GM03348 (cell line): Measurements from ENCODE around the gene BTF3L4.
A peak's percentile ranks its signal among the peaks of the same experiment; 100 is the strongest.
"Not testable (repeated sequence)": the region's sequence is repeated elsewhere in the genome, so short reads cannot be mapped to it uniquely, and the experiment has no call there.

Experiments used
- DNase-seq: peaks from one replicate; pipeline ENCODE4 v3.0.0; 2012; ENCODE audit warnings: low spot score

Gene BTF3L4

DNA sequence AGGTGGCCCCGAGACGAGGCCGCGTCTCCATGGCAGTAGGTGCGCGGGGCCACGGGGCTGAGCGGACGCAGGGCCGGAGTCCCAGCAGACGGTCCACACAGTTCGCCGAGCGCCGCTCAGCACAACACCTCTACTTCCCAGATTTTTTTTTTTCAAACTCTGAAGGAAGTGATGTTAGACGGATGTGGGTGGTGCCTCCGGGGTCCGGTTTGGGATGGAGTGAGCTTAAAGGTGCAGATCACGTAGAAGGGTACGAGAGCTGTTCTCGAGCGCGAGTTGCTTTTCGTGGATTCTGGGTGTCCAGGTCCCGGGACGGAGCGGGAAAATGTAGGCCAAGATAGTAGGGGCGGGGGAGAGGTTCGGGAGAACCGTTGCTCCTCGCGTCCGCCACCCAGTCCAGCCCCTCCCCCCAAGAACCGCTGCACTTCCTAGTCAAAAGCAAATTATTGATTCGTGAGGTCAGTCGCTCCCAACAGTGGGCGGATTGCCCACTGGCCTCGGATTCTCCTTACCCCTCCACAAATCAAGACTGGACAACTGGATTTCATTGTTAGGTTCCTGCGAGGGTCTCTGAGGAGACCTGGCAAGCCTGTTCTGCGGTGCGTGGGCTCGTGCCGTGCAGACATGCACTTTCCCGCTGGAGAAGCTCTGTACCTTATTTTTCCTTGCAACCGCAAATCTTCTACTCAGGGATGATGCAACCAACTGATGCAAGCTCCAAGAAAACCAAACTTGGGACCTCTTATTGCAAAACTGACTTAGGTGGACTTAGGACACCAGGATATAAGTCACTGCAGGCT, 829 bp upstream of the BTF3L4 start, which contains the start of gene TXNDC12:
TXNDC12 (minus strand) TSS at position 126 of the 800 bp plus-strand sequence; CDS start at position 31, 95 bp downstream.
- DNase-seq: peak; percentile 93

DNA sequence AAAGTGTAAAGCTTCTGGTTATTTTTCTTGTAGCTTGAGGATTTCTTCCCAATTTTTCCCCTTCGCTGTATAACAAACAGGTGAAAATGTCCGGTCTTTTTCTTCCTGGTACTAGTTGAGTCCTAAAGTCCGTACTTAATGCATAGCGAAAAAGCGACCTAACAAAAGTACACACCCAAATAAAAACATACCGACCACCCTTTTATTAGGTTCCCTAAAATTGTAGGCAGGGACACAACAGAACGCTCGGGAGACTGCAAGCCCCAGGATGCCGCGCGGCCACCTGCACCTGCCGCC, 281 bp upstream of the BTF3L4 start:
- no peak for DNase-seq

DNA sequence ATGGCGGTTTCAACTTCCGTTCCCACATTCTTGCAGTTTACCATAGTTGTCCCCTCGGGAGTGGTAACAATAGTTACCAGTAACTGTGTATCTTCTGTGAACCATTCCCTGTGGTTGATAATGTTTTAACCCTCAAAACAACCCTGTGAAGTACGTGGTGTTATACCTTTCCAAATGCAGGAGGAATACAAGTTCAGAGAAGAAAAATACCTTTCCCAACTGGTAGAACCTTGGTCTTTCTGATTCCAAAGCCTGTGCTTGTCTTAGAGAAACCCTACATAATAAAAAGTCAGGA, 789 bp downstream of the BTF3L4 start:
- peak; percentile 43 for DNase-seq

DNA sequence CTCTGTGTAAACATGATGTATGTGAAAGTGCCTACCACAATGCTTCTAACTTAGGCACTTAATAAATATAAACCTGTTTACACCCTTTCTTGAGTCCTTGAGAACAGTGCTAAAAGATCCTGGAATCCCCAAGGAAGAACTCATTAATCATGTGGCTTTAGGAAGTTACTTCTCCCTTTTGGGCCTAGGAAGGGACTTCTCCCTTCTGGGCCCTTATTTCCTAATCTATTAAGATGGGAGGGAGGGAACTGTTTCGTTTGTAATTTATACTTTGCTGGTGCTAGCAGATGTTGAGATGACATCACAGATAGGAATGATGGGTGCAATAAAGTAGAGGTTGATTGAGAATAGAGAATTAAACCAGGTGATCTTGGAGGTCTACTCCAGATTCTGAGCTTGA, 1.2 kb downstream of the BTF3L4 start:
- peak; percentile 7 for DNase-seq

DNA sequence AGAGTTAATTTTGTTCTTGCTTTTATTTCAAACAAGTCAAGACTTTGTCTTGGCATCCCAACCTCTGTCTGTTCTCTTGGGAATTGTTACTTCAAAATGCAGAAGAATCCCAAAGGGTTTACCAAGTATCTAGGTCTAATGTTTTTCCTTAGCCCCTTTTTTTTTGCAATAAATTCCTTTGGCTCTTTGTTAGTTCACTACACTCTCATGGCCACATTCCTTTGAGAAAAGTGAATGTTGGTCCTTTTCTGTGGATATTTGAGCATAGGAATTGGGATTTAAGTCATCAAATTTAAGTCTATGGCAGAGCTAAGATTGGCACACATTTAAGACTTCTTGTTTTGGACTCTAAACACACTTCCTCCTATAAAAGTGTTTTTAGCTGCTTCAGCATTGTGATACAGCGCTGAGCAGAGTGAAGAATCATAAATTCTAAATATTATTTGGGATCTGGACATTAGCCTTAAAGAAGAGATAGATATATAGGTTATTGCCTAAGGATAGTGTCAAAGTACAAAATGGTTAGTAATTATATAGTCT, 1.9 kb downstream of the BTF3L4 start:
- peak; percentile 20 for DNase-seq

DNA sequence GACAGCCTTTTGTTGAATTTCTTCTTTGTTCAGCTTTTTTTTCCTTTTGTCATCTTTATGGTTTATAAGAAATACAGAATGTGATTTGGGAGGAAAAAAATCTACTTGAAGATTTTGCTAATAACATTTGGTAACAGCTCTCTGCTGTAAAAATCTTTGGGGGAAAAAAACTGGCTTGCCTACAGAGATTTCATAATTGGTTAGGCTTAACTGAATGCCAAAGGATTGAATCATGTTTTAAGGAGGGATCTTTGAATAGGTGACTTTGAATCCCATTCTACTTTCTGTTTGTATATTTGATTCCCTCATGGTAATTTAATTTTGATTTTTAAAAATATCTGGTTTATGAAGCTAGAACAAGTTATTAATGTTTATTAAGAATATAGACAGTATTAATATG, 3.2 kb downstream of the BTF3L4 start:
- peak; percentile 72 for DNase-seq

DNA sequence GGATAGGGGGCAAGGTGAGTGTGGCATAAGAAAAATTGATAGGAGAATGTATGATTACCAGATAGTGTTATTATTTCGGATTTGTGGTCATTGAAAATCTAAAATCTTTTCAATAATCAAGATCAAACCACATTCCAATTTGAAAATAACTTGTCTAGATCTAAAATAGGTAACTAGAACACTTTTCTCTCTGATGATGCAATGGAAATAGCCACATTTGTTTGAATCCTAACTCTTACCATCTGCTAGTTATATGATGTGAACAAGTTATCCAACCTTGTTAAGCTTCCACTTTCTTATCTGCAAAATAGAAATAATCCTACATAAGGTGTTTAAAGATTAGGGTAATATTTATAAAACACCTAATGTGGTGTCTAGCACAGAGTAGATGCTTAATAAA, 3.8 kb downstream of the BTF3L4 start:
- DNase-seq: no peak

DNA sequence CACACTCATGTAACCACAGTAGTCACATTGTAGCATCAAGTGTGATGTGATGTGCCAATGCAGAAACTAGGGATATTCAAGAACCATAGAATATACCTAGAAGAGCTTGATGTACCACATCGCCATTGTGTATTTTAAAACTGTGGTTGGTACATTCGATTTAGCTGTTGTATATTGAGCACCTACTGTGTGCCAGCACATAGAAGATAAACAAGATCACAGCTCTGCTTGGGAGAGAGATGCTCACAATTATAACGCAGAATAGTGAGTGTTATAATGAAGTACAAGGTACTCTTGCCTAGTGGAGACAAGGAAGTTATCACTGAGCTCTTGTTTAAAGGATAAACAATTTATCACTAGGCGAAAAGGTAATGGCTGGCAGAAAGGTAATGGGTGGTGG, 4.7 kb downstream of the BTF3L4 start:
- DNase-seq: no peak

DNA sequence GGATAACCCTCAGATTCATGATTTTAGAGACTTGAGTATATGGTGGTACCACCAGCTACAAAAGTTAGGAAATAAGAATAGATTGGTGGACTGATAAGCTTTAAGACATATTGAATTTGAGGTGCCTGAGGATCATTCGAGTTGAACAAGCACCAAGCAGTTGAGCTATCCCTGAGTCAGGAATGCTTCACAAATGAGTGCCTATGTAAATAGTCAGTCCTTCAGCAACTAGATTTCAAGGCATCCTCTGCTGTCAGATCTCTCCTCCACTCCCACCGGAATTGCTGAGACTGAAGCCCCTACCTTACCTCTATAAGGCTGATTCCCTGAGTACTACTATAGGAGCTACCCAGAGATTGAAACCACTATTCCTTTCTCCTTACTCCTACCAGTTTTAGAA, 7.1 kb downstream of the BTF3L4 start:
- no peak for DNase-seq

DNA sequence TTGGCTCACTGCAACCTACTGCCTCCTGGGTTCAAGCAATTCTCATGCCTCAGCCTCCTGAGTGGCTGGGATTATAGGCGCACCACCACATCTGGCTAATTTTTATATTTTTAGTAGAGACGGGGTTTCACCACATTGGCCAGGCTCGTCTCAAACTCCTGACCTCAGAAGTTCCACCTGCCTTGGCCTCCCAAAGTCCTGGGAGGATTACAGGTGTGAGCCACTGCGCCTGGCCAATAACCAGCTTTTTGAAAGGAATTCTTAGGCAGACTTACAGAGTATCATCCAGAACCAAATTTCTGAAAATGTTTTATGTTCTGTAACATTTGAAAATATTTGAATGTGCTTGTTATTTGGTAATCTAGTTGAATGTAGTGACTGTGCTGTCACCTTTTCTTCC, 14.6 kb downstream of the BTF3L4 start:
- no peak for DNase-seq

DNA sequence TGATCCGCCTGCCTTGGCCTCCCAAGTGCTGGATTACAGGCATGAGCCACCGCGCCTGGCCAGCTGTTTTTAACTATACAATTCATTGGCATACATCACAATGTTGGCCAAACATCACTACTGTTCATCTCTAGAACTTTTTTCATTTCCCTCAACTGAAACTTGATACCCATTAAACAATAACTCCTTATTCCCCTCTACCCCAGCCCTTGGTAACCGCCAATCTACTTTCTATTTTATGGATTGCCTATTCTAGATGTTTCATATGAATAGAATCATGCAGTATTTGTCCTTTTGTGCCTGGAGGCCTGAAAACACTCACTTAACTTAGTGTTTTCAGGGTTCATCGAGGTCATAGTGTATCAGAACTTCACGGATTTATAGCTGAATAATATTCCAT, 16.2 kb downstream of the BTF3L4 start:
- no peak for DNase-seq

DNA sequence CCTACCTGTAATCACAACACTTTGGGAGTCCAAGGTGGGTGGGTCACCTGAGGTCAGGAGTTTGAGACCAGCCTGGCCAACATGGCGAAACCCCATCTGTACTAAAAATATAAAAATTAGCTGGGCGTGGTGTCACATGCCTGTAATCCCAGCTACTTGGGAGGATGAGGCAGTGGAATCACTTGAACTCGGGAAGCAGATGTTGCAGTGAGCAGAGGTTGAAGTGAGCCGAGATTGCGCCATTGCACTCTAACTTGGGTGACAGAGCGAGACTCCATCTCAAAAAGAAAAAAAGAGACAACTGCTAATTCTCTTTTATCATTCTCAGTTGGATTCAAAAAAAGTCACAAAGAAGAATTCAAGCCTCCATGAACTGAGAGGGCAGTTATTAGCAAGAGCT, 21.2 kb downstream of the BTF3L4 start:
- not testable (repeated sequence) for DNase-seq

DNA sequence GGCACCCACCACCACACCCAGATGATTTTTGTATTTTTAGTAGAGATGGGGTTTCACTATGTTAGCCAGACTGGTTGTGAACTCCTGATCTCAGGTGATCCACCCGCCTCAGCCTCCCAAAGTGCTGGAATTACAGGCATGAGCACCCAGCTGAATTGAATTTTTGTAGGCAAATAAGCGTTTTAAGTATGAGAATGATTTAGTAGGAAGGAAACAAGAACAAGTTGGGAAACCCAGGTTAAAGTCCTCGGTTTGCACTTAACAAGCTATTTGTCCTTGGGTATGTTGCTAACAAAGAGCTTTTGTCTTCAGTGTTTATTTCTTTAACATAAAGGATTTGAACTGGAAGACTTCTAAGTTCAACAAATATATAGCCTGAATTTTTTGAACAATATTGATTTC, 23.9 kb downstream of the BTF3L4 start:
- DNase-seq: no peak

DNA sequence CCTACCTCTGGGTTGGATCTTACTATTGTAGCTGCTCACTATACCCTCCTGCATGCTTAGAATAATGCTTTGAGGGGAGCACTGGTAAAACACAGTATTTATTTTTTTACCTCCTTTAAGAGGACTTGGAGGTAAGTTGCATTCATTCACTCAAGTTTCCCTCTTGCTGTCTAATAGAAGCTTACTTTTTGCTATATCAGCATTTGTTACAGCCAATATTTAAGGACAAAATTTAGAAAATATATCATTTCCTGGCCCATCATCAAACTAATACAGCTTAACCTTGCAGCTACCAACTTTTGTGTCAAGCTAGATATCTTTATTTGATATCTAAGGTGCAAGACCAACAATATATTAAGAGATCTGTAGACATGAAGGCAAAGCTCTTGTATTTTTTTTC, 31.8 kb downstream of the BTF3L4 start:
- not testable (repeated sequence) for DNase-seq

DNA sequence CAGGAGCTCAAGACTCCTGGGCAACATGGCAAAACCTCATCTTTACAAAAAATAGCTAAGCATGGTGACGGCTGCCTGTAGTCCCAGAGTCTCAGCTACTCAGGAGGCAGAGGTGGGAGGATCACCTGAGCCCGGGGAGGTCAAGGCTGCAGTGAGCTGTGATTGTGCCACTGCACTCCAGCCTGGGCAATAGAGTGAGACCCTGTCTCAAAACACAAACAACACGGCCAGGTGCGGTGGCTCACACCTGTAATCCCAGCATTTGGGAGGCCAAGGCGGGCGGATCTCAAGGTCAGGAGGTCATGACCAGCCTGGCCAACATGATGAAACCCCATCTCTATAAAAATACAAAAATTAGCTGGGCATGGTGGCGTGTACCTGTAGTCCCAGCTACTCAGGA, 38.2 kb downstream of the BTF3L4 start:
- not testable (repeated sequence) for DNase-seq

DNA sequence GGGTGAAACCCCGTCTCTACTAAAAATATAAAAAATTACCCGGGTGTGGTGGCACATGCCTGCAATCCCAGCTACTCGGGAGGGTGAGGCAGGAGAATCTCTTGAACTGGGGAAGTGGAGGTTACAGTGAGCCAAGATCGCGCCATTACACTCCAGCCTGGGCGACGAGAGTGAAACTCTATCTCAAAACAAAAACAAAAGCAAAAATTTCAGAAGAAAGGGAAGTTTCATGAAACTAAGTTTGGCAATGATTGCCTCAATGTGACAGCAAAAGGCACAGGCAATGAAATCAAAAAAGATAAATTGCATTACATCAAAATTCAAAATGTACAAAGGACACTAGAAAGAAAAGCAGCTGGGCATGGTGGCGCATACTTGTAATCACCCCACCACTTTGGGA, 40.1 kb downstream of the BTF3L4 start:
- no peak for DNase-seq

DNA sequence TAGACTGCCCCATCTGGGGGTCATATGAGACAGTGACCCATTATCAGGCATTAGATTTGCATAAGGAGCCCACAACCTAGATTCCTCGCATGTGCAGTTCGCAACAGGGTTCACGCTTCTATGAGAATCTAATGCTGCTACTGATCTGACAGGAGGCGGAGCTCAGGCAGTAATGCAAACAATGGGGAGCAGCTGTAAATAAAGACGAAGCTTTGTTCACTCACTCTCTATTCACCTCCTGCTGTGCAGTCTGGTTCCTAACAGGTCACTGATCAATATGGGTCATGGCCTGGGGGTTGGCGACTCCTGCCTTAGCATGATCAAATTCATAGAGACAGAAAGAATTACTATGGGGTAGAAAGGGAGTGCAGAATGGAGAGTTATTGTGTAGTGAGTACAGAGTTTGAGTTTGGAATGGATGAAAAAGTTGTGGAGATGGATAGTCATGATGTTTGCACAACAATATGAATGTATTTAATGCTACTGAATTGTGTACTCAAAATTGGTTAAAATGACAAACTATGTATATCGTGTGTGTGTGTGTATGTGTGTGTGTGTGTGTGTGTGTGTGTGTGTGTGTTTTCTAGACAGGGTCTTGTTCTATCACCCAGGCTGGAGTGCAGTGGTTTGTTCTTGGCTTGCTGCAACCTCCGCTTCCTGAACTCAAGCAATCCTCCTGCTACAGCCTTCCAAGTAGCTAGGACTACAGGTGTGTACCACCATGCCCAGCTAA, 42.2 kb downstream of the BTF3L4 start:
- DNase-seq: no peak

DNA sequence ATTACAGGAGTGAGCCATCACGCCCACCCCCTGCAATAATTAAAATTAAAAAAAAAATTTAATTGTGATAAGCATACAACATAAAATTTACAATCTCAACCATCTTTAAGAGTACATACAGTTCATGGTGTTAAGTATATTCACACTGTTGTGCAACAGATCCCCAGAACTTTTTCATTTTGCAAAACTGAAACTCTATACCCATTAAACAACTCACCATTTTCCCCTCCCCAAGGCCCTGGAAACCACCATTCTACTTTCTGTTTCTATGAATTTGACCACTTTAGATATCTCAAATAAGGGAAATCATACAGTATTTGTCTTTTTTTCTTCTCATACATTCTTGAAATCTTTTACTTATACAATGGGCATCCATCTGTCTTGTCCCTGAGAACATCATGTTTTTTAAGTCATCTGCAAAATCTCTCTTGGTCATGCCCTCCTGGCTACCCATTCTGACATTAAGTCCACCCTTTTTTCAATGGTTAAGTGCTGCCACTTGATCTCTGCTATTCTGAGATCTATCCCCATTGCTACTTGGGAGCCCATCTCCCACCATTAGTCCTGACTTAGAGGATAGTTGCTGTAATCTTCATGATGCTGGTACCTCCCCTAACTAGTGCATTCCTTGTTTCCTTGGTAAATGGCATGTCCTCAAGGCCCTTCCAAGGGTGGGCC, 46.4 kb downstream of the BTF3L4 start:
- DNase-seq: no peak

DNA sequence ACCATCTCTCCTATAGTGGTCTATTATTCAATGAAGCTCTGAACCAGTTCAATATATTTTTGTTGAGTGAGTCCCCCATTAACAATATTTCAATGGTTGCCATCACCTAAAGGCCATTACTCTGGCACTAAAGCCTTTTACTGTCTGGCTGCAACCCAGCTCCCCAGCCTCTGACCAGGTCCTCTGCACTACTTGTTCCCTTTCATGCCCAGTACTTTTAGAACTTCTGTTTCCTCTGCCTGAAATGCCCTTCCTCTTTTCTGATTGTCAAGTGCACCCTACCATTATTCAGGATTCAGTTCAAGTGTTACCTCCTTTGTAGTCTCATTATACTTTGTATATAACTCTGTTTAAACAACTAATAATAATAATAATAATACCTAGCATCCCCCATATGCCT, 55.4 kb downstream of the BTF3L4 start:
- no peak for DNase-seq

DNA sequence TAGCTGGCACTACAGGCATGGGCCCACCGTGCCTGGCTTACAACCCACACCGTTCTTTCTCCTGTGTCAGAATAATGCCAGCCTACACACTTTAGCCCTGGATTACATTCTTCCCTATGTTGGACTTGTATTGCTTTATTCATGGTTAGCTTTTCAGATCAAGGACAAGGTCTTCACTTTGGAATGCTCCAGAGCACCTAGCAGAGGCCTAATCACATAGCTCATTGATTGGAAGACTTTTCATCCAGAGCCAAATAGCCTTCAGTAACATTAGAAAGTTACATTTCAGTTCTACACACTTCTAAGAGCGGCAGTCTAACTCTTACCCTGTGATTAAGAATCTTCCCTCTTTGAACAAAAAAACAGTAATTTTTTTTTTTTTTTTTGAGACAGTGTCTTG, 56.4 kb downstream of the BTF3L4 start:
- DNase-seq: no peak

DNA sequence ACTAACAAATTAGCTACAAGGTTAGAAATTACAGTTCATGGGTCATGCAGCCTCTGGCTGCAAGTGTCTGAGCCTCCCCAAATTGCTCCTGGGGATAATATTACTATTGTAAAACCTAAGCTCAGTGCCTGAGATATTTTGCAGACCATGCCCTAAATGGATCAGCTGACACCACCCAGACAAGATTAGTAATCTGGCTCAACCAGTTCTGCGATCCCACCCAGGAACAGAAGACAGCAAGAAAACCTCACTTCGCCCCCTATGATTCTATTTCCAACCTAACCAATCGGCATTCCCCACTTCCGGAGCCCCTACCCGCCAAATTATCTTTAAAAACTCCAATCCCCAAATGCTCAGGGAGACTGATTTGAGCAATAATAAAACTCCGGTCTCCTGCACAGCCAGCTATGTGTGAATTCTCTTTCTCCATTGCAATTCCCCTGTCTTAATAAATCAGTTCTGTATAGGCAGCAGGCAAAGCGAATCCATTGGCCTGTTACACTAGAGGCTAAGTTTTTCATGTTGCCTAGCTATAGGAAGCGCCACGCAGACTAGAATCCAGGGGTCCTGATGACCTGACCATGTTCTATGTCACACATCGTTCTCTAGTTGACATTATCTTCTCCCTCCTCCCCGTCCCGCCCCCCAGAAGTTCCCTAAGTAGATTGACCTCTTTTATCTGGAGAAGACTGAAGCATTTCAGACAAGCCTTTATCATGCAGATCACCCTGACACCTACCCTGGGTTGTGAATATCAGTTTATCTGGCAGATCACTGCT, 63.4 kb downstream of the BTF3L4 start:
- no peak for DNase-seq

DNA sequence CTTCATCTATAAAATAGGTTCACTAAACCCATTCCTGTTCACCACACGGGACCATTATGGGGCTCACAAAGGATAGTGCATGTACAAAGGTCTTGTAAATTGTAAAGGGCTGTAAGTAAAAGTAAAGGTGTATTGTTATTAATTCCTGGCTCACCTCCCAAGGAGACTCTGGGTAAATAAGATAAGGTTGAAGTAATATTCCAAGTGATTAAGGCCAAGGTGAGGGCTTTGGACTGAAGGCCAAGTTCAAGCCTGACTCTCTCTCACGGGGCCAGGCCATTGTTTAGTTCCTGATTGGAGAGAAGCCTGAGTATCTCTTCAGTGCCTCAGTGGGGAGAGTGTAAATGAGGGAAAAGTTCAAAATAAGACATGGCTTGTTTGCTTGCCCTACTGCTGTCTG, 66.3 kb downstream of the BTF3L4 start:
- no peak for DNase-seq
